Mammary epithelial cell (primary cell): ENCODE results near the gene KRT83.
"Not testable (repeated sequence)": the region's sequence is repeated elsewhere in the genome, so short reads cannot be mapped to it uniquely, and the experiment has no call there.

Experiments used
- CTCF ChIP-seq, 2 donors: IDR thresholded peaks in 1 of 2; conservative IDR thresholded peaks in 1 of 2; 2 replicates each; pipeline ENCODE4 v1.5.1; 2011 to 2012; ENCODE audit warnings: inconsistent platforms in 2 of 2, low read length in 2 of 2, mild to moderate bottlenecking in 2 of 2, control low read depth in 1 of 2, low read depth in 1 of 2; ENCODE audit not compliant: insufficient read depth in 1 of 2; ENCODE audit errors: extremely low read depth in 1 of 2
- EZH2 ChIP-seq: IDR thresholded peaks from 2 replicates; pipeline ENCODE4 v1.6.1; 2012; ENCODE audit warnings: low read length, inconsistent platforms, borderline replicate concordance

- TF ChIP-seq CTCF (conservative IDR thresholded peaks at IDR 0.05 in 1 of 2, IDR thresholded peaks at IDR 0.05 in 1 of 2; ENCODE audit: extremely low read depth in 1 of 2, insufficient read depth in 1 of 2, low read depth in 1 of 2, low read length in 2 of 2); EZH2: not testable (repeated sequence)
These were observed 18.8 kb downstream of the KRT83 start for GRCh38 chr12:52302242-52302914.
